Tibial nerve (tissue), 4 donors: ENCODE data around the gene WTAP.

Experiments used
- CTCF ChIP-seq, 5 experiments: fragments of 200-600 bp in 3 of 5; fragments of 450-650 bp in 2 of 5; sonication (generic) in 3 of 5; IDR thresholded peaks; one replicate each; pipeline ENCODE4 v1.5.1; 2016 to 2019; ENCODE audit warnings: antibody characterized with exemption in 5 of 5, mild to moderate bottlenecking in 3 of 5, moderate library complexity in 2 of 5
- EP300 ChIP-seq, 2 donors: sonication (generic); formaldehyde crosslinking; IDR thresholded peaks; one replicate each; pipeline ENCODE4 v1.6.1; 2017; ENCODE audit warnings: antibody characterized with exemption in 2 of 2, mild to moderate bottlenecking in 1 of 2
- POLR2A ChIP-seq, 2 donors: fragments of 450-650 bp; IDR thresholded peaks; one replicate each; pipeline ENCODE4 v1.6.1; 2017; ENCODE audit warnings: antibody characterized with exemption in 2 of 2, mild to moderate bottlenecking in 2 of 2, moderate library complexity in 2 of 2

DNA sequence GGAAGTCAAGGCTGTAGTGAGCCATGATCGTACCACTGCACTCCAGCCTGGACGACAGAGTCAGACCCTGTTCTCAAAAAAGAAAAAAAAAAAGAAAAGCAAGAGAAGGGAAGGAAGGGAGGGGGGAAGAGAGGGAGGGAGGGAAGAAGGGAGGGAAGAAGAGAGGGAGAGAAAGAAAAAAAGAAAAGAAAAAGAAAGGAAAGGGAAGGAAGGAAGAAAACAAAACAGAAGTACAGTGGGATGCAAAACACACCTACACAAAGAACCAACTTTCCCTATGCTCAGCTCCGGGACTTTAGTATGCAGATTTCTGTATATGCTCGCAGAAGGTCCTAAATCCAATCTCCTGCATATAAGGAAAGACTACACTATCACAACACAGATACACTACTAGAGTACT, 2.5 kb upstream of the WTAP start:
- TF ChIP-seq CTCF (IDR thresholded peaks at IDR 0.05) = no peak
- TF ChIP-seq POLR2A (IDR thresholded peaks at IDR 0.05) = no peak
- no peak for TF ChIP-seq EP300 (IDR thresholded peaks at IDR 0.05)
